Activated T-cell treated with anti-CD3 and anti-CD28 coated beads for 24 hours (primary cell): ENCODE measurements around the gene FHOD3.
"Not testable (repeated sequence)": the region's sequence is repeated elsewhere in the genome, so short reads cannot be mapped to it uniquely, and the experiment has no call there.

Experiments
- DNase-seq: peaks from one replicate; pipeline ENCODE4 v3.0.0-alpha.2; 2020; ENCODE audit warnings: low read depth

FHOD3 gene

GRCh38 chr18:36350839-36351469, 53.4 kb downstream of the FHOD3 start:
- no peak for DNase-seq

- no peak for DNase-seq
These were observed 54.9 kb downstream of the FHOD3 start for GRCh38 chr18:36352384-36352783.

- DNase-seq = no peak
These were observed 57.5 kb downstream of the FHOD3 start for GRCh38 chr18:36354989-36355388.

- DNase-seq = no peak
These were observed 58.0 kb downstream of the FHOD3 start for GRCh38 chr18:36355511-36355910.

- not testable (repeated sequence) for DNase-seq
These were observed 59.2 kb downstream of the FHOD3 start for GRCh38 chr18:36356741-36357140.

- no peak for DNase-seq
These were observed 60.6 kb downstream of the FHOD3 start for GRCh38 chr18:36358141-36358540.

- DNase-seq = no peak
These were observed 62.9 kb downstream of the FHOD3 start for GRCh38 chr18:36360256-36360909.

GRCh38 chr18:36364911-36365624, 67.6 kb downstream of the FHOD3 start:
- DNase-seq = no peak

GRCh38 chr18:36365836-36366775, 68.6 kb downstream of the FHOD3 start:
- DNase-seq = no peak

GRCh38 chr18:36366994-36367839, 69.7 kb downstream of the FHOD3 start:
- no peak for DNase-seq

GRCh38 chr18:36368889-36369288, 71.4 kb downstream of the FHOD3 start:
- DNase-seq = no peak

- no peak for DNase-seq
These were observed 75.4 kb downstream of the FHOD3 start for GRCh38 chr18:36372903-36373311.

- no peak for DNase-seq
These were observed 76.7 kb downstream of the FHOD3 start for GRCh38 chr18:36374262-36374661.

- no peak for DNase-seq
These were observed 77.6 kb downstream of the FHOD3 start for GRCh38 chr18:36375118-36375517.

- no peak for DNase-seq
These were observed 78.8 kb downstream of the FHOD3 start for GRCh38 chr18:36376361-36376760.

GRCh38 chr18:36377626-36378025, 80.1 kb downstream of the FHOD3 start:
- no peak for DNase-seq

- no peak for DNase-seq
These were observed 80.7 kb downstream of the FHOD3 start for GRCh38 chr18:36378205-36378604.

- no peak for DNase-seq
These were observed 82.0 kb downstream of the FHOD3 start for GRCh38 chr18:36379435-36379984.

GRCh38 chr18:36380173-36380827, 82.8 kb downstream of the FHOD3 start:
- DNase-seq = no peak

- DNase-seq = no peak
These were observed 83.6 kb downstream of the FHOD3 start for GRCh38 chr18:36381075-36381474.
